ENCODE data around the gene MTUS2.

Gene MTUS2

DNA sequence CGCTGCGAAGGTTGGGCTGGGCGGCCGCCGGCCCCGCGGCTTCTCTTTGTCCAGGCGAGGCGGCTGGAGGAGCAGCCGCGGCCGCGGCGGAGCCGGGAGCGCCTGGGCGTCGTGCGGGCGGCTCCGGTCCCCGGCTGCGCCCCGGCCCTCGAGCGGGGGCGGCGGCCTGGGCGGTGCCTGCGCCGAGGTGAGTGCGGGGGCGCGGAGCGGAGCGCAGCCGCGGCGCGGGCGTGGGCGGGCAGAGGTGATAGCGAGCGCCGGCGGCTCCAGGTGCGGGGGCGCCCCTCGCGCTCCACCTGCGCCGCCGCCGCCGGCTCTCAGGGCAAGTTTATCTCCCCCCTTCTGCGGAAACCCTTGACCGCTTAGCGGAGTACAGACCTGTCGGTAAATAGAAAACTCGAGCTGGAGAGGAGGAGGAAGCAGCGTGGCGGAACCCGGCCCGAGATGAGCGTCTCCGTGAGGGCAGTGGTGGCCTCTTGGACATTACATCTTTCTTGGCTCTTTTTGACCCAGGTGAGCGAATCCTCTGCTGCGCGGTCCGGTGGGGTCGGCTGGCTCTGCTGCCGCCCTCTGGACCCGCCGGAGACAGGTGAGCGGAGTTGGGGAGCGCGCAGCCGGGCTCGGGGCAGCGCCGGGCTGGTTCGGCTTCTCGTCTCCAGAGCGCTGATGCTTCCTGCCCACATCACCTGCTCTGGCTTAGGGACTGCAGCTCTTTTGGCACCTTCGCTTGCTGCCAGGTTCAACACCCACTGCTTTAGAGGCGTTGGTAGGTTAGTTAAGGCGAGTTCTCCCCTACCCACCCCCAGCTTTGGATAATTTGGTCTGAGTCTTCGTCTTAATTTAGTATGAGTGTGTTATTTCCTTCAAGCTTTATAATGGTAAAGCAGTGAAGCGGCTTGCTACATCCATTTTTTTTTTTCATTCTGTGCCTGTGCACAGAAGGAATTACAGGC lies at the start of gene MTUS2:
MTUS2 (plus strand) TSS at position 241 of the 953 bp plus-strand sequence.
- DNase-seq (ENCODE audit: insufficient read length, low spot score) (no peak), FAIRE-seq (no peak)
- TF ChIP-seq POLR2A (IDR thresholded peaks at IDR 0.05; ENCODE audit: low read depth, low read length), result no peak

DNA sequence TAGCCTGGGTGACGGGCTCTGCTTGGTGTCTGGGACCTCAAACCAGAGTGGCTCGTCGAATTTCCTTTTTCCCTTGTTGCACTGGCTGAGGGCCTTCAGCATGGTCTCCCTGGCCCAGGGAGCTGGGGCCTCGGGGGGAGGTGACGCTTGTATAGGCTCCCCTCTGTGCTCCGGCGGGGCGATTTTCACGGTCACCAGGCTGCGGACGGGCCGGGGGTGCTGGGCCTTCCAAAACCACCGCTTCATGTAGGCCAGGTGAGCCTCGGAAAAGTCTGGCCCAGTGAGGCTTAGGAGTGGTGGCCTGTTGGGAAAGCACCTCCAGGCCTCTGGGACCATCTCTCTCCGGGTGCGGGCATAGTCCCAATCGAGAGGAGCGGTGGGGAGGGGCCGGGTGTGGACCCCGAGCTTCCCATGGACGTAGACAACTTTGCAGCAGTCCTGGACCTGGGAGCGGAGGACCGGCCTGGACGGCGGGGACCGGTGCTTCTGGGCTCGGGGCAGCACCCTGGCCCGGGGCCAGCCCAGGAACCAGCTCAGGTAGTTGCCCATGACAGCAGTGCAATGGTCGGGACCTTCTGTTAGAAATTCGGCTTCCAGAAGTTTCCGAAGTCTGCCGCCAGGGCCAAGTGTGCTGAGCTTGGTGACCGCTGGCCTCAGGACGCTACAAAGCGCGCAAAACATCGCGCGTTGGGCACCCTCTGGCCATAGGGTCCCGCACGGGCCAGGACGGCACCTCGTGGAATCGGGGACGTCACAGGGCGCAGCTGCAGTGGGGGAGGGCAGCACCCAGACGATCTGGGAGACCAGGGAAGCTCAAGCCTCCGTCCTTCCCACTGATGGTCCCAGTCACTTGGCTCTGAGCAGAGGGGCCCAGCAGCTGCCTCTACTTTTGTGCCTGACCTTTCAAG lies 41.6 kb upstream of the MTUS2 start:
- no peak for TF ChIP-seq POLR2A (IDR thresholded peaks at IDR 0.05; ENCODE audit: low read depth, low read length)
- no peak for DNase-seq (ENCODE audit: insufficient read length, low spot score)
- FAIRE-seq, result no peak

DNA sequence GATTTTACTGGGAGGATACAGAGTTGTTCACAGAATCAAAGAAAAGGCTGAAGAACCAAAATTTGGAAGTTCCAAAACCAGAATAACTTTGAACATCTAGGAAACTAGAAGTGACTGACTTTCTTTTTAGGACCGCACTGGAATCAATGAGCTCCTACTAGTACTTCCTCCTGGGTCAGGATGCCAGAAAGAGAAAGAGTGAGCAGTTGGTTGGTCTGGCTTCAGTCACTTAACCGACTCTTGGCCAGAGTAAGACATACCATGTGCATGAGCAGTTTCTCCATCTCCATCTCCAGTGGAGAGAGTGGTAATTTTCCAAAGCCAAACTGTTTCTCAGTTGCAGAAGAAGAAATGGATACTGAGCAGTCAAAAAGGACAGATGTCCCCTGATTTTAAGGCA lies 27.1 kb upstream of the MTUS2 start:
- no peak for DNase-seq (ENCODE audit: insufficient read length, low spot score)
- FAIRE-seq, result no peak

DNA sequence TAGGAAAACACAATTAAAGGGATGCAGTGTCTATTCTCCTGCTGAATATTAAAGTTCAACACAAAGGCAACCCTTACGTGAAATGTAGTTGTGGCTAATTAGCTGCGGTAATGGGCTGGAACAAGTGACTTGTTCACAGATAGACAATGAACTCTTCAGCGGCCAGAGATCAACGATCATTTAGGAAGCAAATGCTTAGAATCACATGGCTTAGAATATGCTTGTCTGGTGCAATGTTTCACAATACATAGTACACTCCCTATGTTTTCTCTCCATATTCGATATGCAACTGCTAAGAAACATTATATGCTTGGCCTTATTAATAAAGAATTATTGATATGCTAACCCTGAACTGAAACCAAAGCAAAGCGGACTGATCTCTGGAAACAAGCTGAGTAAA lies 25.7 kb upstream of the MTUS2 start:
- no peak for FAIRE-seq
- DNase-seq (ENCODE audit: insufficient read length, low spot score), result no peak
- no peak for TF ChIP-seq POLR2A (IDR thresholded peaks at IDR 0.05; ENCODE audit: low read depth, low read length)

More for the DNA sequence above, 27.1 kb upstream of the MTUS2 start:
- no peak for TF ChIP-seq POLR2A (IDR thresholded peaks at IDR 0.05; ENCODE audit: low read depth, low read length)

DNA sequence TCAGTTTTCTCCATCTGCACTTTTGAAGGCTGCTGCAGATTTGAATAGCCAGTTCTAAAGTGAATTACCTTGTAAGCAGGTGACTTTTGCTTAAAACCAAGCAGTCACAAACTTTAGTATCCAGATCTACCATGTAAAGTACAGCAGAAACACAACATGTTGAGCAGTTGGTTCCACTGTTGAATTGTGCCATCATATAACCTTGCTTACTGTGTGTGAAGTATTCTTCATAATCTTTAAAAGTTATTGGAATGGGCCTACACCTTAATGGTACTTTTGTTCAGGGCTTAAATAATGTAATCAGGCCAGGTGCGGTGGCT lies 23.2 kb upstream of the MTUS2 start:
- no peak for FAIRE-seq
- no peak for DNase-seq (ENCODE audit: insufficient read length, low spot score)
- TF ChIP-seq POLR2A (IDR thresholded peaks at IDR 0.05; ENCODE audit: low read depth, low read length), result no peak

DNA sequence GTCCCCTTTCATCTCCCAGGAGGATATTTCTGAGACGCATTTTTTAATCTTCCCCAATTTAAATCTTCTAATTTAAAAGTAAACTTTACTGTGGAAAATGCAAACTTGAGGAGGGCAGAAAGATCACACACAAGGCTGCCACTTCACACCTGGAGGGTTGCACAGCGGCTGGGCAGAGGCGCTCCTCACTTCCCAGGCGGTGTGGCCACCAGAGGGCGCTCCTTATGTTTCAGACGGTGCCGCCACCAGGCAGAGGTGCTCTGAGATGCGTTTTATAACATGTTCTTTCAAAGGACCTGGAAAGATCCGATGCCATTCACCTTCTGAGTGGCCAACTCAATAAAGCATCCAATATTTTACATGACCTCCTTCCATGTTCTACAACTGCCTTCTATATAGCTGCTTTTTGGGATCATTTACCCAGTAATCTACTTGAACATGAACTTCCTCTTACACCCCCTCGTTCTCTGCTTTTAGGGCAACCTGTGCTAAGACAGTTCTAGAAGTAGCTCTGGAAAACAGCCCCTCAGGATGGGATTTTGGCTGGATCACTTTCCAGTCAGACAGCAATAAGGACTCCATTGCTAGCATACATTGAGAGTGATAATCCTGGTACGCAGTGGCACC lies 14.8 kb upstream of the MTUS2 start:
- no peak for DNase-seq (ENCODE audit: insufficient read length, low spot score)

DNA sequence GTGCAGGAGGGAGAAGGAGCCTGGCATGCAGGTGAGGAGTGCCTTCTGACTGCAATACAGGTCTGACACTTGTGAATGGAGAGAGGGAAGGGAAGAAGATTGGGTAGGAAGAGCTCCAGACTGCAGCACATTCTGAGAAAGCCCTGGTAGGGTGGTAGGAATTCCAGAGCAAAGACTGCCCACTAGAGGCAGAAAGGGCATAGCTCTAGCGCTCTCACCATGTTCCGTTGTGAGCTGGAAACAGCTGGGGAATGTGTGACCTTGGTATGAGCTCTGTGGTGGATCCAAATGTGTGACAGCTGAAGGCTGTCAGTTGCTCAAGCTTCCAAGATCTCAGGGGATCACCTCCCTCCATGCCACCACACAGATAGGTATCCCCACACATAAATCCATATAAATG lies 2.9 kb upstream of the MTUS2 start:
- DNase-seq (ENCODE audit: insufficient read length, low spot score) (no peak), FAIRE-seq (no peak)
- no peak for TF ChIP-seq POLR2A (IDR thresholded peaks at IDR 0.05; ENCODE audit: low read depth, low read length)

More for the DNA sequence above, 14.8 kb upstream of the MTUS2 start:
- FAIRE-seq, result no peak
- no peak for TF ChIP-seq POLR2A (IDR thresholded peaks at IDR 0.05; ENCODE audit: low read depth, low read length)

DNA sequence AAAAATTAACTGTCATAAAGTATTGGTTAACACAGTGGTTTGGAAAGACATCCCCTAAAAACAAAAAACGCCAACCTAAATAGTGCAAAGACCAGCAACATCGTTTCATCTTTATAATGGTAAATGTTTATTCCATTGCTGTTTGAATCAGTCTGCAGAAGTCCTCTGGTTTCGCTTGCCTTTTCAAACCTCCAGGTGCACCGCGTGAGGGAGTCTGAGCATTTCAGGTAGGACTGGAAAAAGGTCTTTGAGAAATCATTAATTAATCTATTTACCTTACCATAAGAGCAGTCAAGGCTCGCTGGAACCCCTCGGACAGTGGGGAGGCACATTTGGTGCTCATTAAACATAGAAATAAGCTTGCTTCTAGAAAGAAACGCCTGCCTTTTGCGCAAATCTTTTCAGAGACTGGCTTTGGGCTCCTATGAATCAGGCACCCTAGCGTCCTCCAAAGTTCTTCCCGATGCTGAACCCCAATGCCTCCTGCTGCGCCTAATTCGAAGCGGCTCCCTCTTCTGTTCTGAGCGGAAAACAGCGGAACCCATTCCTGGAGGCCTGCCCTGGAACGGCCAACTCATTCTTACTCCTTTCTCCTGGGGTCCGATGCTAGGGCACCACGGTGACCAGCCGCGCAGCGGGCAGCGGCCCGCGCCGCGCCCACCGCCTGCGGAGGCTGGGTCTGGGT lies 951 bp upstream of the MTUS2 start:
- FAIRE-seq, result no peak
- no peak for TF ChIP-seq POLR2A (IDR thresholded peaks at IDR 0.05; ENCODE audit: low read depth, low read length)
- DNase-seq (ENCODE audit: insufficient read length, low spot score), result no peak

DNA sequence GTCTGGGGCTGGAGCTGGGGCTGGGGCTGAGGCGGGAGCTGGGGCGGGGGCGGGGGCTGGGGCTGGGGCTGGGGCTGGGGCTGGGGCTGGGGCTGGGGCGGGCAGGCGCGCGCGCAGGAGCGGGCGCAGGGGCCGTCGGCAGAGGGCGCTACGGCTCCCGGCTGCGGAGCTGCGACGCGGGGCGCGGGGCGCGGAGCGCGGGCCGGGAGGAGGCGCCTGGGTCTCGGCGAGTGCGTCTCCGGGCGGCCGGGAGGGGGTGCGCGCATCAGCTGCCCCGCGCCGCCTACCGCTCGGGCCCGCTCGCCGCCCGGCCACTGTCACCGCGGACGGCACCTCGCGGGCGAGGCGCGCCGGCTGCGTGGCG lies 422 bp upstream of the MTUS2 start:
- FAIRE-seq (no peak), DNase-seq (ENCODE audit: insufficient read length, low spot score) (no peak)
- TF ChIP-seq POLR2A (IDR thresholded peaks at IDR 0.05; ENCODE audit: low read depth, low read length), result no peak

DNA sequence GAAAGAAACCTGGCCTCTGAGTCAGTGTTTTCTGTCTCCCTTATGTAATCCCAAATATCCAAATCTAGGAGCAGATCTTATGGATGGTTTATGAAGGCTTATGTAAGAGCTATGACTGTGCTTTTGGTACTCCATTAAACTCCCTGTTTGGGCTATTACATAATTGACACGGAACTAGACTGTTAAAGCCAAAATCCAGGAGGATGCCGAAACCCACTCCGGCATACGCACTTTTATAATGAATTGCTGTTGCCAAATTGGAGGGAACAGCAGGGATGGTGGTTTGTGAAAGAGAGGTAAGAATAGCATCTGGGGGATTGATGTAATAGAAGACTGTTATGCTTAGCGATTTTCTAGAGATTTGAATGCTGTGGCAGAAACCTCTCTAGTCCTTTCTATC lies 2.0 kb downstream of the MTUS2 start:
- DNase-seq (ENCODE audit: insufficient read length, low spot score), result no peak
- TF ChIP-seq POLR2A (IDR thresholded peaks at IDR 0.05; ENCODE audit: low read depth, low read length), result no peak
- no peak for FAIRE-seq

DNA sequence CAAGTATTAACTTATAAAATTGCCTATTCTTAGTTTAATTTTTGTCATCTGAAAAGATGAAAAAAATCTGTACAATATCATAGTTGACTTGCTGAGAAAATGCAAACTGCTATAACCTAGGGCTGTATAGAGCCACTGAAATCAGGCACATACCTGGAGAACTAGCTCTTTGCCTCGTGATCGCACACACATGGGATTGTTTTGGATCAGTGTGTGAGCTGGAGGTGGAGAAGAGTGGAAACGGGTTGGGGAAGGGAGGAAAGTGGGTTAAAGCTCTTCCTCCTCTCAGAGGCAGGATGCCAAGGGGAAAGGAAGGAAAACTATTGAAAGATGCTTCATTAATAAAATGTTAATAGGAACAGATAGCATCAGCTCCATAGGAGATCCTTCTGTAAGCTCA lies 2.7 kb downstream of the MTUS2 start:
- DNase-seq (ENCODE audit: insufficient read length, low spot score), result no peak
- FAIRE-seq, result no peak
- no peak for TF ChIP-seq POLR2A (IDR thresholded peaks at IDR 0.05; ENCODE audit: low read depth, low read length)

DNA sequence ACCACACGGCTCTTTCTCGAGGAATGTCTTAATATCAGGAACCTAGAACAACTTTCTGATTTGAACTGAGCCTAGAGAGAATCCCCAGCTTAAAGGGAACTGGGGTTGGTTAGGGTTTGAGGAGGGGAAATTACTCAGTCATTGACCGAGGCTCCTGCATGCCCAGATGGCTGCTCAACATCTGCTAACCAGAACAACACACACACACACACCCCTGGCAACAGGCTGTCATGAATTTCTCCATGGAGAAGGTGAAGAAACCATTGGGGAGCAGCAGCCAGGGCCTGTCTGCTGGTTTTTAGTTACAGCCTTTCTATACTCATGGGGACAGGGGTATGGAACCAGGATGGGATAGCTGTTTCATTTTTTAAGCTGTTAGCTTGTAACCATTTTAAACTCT lies 5.2 kb downstream of the MTUS2 start:
- FAIRE-seq, result no peak
- no peak for DNase-seq (ENCODE audit: insufficient read length, low spot score)
- no peak for TF ChIP-seq POLR2A (IDR thresholded peaks at IDR 0.05; ENCODE audit: low read depth, low read length)

DNA sequence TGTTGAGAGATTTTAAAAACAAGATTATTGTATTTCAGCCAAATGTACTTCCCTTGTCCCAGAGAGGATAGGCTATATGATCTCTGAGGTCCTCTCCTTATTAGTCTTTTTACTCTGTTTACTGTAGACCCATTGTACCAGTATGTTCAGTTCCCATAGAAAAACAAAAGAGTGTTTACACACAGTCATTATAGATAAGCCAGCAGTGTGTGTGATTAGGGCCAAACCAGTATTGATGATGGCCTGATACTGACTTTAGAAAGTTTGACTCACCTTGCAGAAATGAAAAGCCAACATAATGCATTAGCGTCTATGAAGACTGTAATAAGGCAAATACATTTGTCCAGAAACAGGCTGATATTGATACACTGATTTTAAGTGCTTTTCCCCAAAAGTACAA lies 6.2 kb downstream of the MTUS2 start:
- TF ChIP-seq POLR2A (IDR thresholded peaks at IDR 0.05; ENCODE audit: low read depth, low read length), result no peak
- FAIRE-seq (no peak), DNase-seq (ENCODE audit: insufficient read length, low spot score) (no peak)

DNA sequence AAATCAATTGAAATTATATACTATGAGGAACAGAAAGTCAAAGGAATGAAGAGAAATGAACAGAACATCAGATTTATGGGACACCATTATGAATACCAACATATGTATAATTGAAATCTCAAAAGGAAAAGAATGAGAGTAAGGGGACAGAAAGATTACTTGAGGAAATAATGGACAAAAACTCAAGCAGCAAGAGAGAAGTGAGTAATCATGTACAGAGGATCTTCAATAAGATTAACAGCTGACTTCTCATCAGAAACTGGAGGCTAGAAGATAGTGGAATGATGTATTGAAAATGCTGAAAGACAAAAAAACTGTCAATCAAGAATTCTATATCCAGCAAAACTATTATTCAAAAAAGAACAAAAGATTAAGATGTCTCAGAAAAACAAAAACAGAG lies 10.4 kb downstream of the MTUS2 start:
- DNase-seq (ENCODE audit: insufficient read length, low spot score), result no peak
- no peak for FAIRE-seq
- no peak for TF ChIP-seq POLR2A (IDR thresholded peaks at IDR 0.05; ENCODE audit: low read depth, low read length)
